Mucosa of stomach (tissue), 1 donor: Measurements from ENCODE around the gene IGFALS.

Experiments
- H3K27me3 ChIP-seq: one replicate; pipeline ENCODE4 v1.7.0; 2013; ENCODE audit warnings: mild to moderate bottlenecking, low read length; ENCODE audit not compliant: control insufficient read depth, insufficient read depth
- H3K36me3 ChIP-seq: one replicate; pipeline ENCODE4 v1.7.0; 2013; ENCODE audit warnings: low read length; ENCODE audit not compliant: control insufficient read depth, insufficient read depth
- H3K4me1 ChIP-seq: one replicate; pipeline ENCODE4 v1.7.0; 2013; ENCODE audit warnings: mild to moderate bottlenecking, low read length; ENCODE audit not compliant: control insufficient read depth, insufficient read depth
- H3K4me3 ChIP-seq: one replicate; pipeline ENCODE4 v1.7.0; 2013; ENCODE audit warnings: low read length
- H3K9ac ChIP-seq: one replicate; pipeline ENCODE4 v1.7.0; 2013; ENCODE audit warnings: mild to moderate bottlenecking, low read length, moderate library complexity
- H3K9me3 ChIP-seq: one replicate; pipeline ENCODE4 v1.7.0; 2013; ENCODE audit warnings: mild to moderate bottlenecking, low read length, moderate library complexity; ENCODE audit not compliant: control insufficient read depth
- donor health status: Pancreatic carcinoma.

Gene IGFALS

GRCh38 chr16:1762879-1763520 is 30.5 kb downstream of the IGFALS start:
- Histone ChIP-seq H3K4me3 (no peak overlapping the region), H3K36me3 (no peaks in the 10 kb centered on the region), H3K9me3 (no peaks in the 10 kb centered on the region), H3K9ac (no peak overlapping the region), H3K27me3 (no peaks in the 10 kb centered on the region), H3K4me1 (no peaks in the 10 kb centered on the region)

- no peaks in the 10 kb centered on the region for H3K27me3 ChIP-seq
- no peak overlapping the region for H3K4me3 ChIP-seq
- H3K36me3 ChIP-seq = no peaks in the 10 kb centered on the region
- no peaks in the 10 kb centered on the region for H3K9me3 ChIP-seq
- no peaks in the 10 kb centered on the region for H3K4me1 ChIP-seq
- no peak overlapping the region for H3K9ac ChIP-seq
Measured at GRCh38 chr16:1762196-1762878, 31.2 kb downstream of the IGFALS start.

GRCh38 chr16:1761751-1762150 is 31.8 kb downstream of the IGFALS start:
- Histone ChIP-seq H3K4me1 (no peaks in the 10 kb centered on the region), H3K9ac (no peak overlapping the region), H3K9me3 (no peaks in the 10 kb centered on the region), H3K36me3 (no peaks in the 10 kb centered on the region), H3K27me3 (no peaks in the 10 kb centered on the region), H3K4me3 (no peak overlapping the region)

GRCh38 chr16:1760911-1761310 is 32.6 kb downstream of the IGFALS start:
- no peak overlapping the region for H3K4me3 ChIP-seq
- H3K27me3 ChIP-seq = no peaks in the 10 kb centered on the region
- H3K9me3 ChIP-seq = no peaks in the 10 kb centered on the region
- H3K36me3 ChIP-seq = no peaks in the 10 kb centered on the region
- H3K9ac ChIP-seq = no peak overlapping the region
- no peaks in the 10 kb centered on the region for H3K4me1 ChIP-seq

- no peak overlapping the region for H3K4me3 ChIP-seq
- no peaks in the 10 kb centered on the region for H3K27me3 ChIP-seq
- no peaks in the 10 kb centered on the region for H3K9me3 ChIP-seq
- no peaks in the 10 kb centered on the region for H3K36me3 ChIP-seq
- H3K4me1 ChIP-seq = no peaks in the 10 kb centered on the region
- H3K9ac ChIP-seq = no peak overlapping the region
Measured at GRCh38 chr16:1759511-1759910, 34.0 kb downstream of the IGFALS start.

GRCh38 chr16:1758923-1759322 is 34.6 kb downstream of the IGFALS start:
- Histone ChIP-seq H3K27me3 (no peaks in the 10 kb centered on the region), H3K9me3 (no peaks in the 10 kb centered on the region), H3K4me1 (no peaks in the 10 kb centered on the region), H3K4me3 (no peak overlapping the region), H3K9ac (no peak overlapping the region), H3K36me3 (no peaks in the 10 kb centered on the region)

- Histone ChIP-seq H3K4me3 (no peak overlapping the region), H3K27me3 (no peaks in the 10 kb centered on the region), H3K9me3 (no peaks in the 10 kb centered on the region), H3K4me1 (no peaks in the 10 kb centered on the region), H3K9ac (no peak overlapping the region), H3K36me3 (no peaks in the 10 kb centered on the region)
Measured at GRCh38 chr16:1757714-1758461, 35.6 kb downstream of the IGFALS start.

GRCh38 chr16:1754204-1754603 is 39.3 kb downstream of the IGFALS start:
- H3K27me3 ChIP-seq = no peaks in the 10 kb centered on the region
- no peaks in the 10 kb centered on the region for H3K9me3 ChIP-seq
- no peak overlapping the region for H3K9ac ChIP-seq
- H3K4me1 ChIP-seq = no peaks in the 10 kb centered on the region
- no peak overlapping the region for H3K4me3 ChIP-seq
- H3K36me3 ChIP-seq = peaks cover 6% of the 10 kb centered on the region

GRCh38 chr16:1752853-1753252 is 40.7 kb downstream of the IGFALS start:
- Histone ChIP-seq H3K27me3 (no peaks in the 10 kb centered on the region), H3K9me3 (no peaks in the 10 kb centered on the region), H3K9ac (no peak overlapping the region), H3K4me1 (no peaks in the 10 kb centered on the region), H3K4me3 (no peak overlapping the region), H3K36me3 (peaks cover 12% of the 10 kb centered on the region)

GRCh38 chr16:1751946-1752345 is 41.6 kb downstream of the IGFALS start:
- Histone ChIP-seq H3K4me1 (no peaks in the 10 kb centered on the region), H3K9me3 (no peaks in the 10 kb centered on the region), H3K4me3 (no peak overlapping the region), H3K9ac (no peak overlapping the region), H3K27me3 (no peaks in the 10 kb centered on the region), H3K36me3 (peaks cover 12% of the 10 kb centered on the region)

GRCh38 chr16:1749152-1750117 is 44.1 kb downstream of the IGFALS start:
- H3K9me3 ChIP-seq = no peaks in the 10 kb centered on the region
- no peaks in the 10 kb centered on the region for H3K27me3 ChIP-seq
- no peaks in the 10 kb centered on the region for H3K4me1 ChIP-seq
- peaks cover 12% of the 10 kb centered on the region for H3K36me3 ChIP-seq
- no peak overlapping the region for H3K4me3 ChIP-seq
- no peak overlapping the region for H3K9ac ChIP-seq
